Measurements from ENCODE around the gene PIGZ. TPM values are rescaled to one million over a fixed set of nuclear protein-coding genes. Genes with fewer than 3 reads are reported as not detected.
A peak's percentile ranks its signal among the peaks of the same experiment; 100 is the strongest.

The PIGZ gene
- total and polyA plus RNA-seq, 9 of the 15 experiments (the other 6 are each of a cell fraction or from before 2014, with no cell fraction given) = 0.15 to 1.8 (median 0.76) TPM

- TF ChIP-seq HINFP (tag; conservative IDR thresholded peaks at IDR 0.05; ENCODE audit: low read depth) (no peak), ASH1L (IDR thresholded peaks at IDR 0.05; ENCODE audit: borderline replicate concordance, low read depth, partially characterized antibody) (no peak), PHTF2 (CRISPR knock-in tag; IDR thresholded peaks at IDR 0.05) (no peak), ESRRB (CRISPR knock-in tag; IDR thresholded peaks at IDR 0.05; ENCODE audit: borderline replicate concordance) (no peak), THRAP3 (IDR thresholded peaks at IDR 0.05; ENCODE audit: borderline replicate concordance) (no peak), ZNF140 (CRISPR knock-in tag; IDR thresholded peaks at IDR 0.05) (no peak), TAL1 (IDR thresholded peaks at IDR 0.05) (no peak)
These were observed 53.8 kb downstream of the PIGZ start (continued) for GRCh38 chr3:196914866-196915265.

GRCh38 chr3:196903740-196904139 lies 64.9 kb downstream of the PIGZ start:
- H3K9ac ChIP-seq (ENCODE audit: insufficient read depth in 1 of 2, low read depth in 2 of 2, low read length in 2 of 2) = no peak overlapping the region
- TSS peak; percentile 6 for BruUV-seq (replicated peaks)
- H3K36me3 ChIP-seq (ENCODE audit: control insufficient read depth, insufficient read depth, low read length) = peaks cover 70% of the 10 kb centered on the region
- H3K27me3 ChIP-seq (ENCODE audit: control insufficient read depth in 2 of 2, insufficient read depth in 2 of 2, low read length in 2 of 2) = no peaks in the 10 kb centered on the region
- no peaks in the 10 kb centered on the region for H3K9me1 ChIP-seq (ENCODE audit: control insufficient read depth, insufficient read depth, low read length)
- ChIA-PET POLR2A (interaction anchor here (0.7 to 1.2 kb wide), 2 partner anchors 13 to 16 kb away, joined by 3 read pairs; no protein-coding TSS in a partner anchor), CTCF (ENCODE audit: low intra/inter-chr PET ratio) (no interaction called here)
- FAIRE-seq = no peak
- no peak overlapping the region for H3K4me2 ChIP-seq (ENCODE audit: insufficient read depth, low read length)
- no peaks in the 10 kb centered on the region for H3K9me3 ChIP-seq (replicated peaks; ENCODE audit: control insufficient read depth, insufficient read depth, low read depth, low read length)
- no peaks in the 10 kb centered on the region for H3K4me1 ChIP-seq (replicated peaks in 1 of 2; ENCODE audit: control insufficient read depth in 2 of 2, insufficient read depth in 2 of 2, low read length in 2 of 2)
- intact Hi-C loops (cut with micrococcal nuclease) (no loop called here), in situ Hi-C loops (cut with MboI) (no loop called here)
- ATAC-seq = no peak
- H2AFZ ChIP-seq (ENCODE audit: low read depth, low read length) = no peak overlapping the region
- no peak overlapping the region for H3K27ac ChIP-seq (ENCODE audit: extremely low read depth, low read depth, low read length)
- H3K79me2 ChIP-seq (ENCODE audit: control insufficient read depth, insufficient read depth, low read length) = no peaks in the 10 kb centered on the region
- TF ChIP-seq ZNF174 (CRISPR knock-in tag; IDR thresholded peaks at IDR 0.05) = no peak
- no peak overlapping the region for H3K4me3 ChIP-seq
- no peak for DNase-seq (ENCODE audit: extremely low read depth in 1 of 4, low spot score in 3 of 4)
- 94% methylated on average over 2 of the region's 2 CpGs for WGBS (ENCODE audit: insufficient coverage, low coverage, missing lambda C conversion rate)
- no peaks in the 10 kb centered on the region for H4K20me1 ChIP-seq (replicated peaks; ENCODE audit: control insufficient read depth, insufficient read depth, low read length)
